COLO829 (cell line): ENCODE data around the gene PWWP2B.

ENCODE experiments used
- DNase-seq: peaks from one replicate; pipeline ENCODE4 v3.0.0; 2012; ENCODE audit warnings: low spot score

The PWWP2B gene

DNA sequence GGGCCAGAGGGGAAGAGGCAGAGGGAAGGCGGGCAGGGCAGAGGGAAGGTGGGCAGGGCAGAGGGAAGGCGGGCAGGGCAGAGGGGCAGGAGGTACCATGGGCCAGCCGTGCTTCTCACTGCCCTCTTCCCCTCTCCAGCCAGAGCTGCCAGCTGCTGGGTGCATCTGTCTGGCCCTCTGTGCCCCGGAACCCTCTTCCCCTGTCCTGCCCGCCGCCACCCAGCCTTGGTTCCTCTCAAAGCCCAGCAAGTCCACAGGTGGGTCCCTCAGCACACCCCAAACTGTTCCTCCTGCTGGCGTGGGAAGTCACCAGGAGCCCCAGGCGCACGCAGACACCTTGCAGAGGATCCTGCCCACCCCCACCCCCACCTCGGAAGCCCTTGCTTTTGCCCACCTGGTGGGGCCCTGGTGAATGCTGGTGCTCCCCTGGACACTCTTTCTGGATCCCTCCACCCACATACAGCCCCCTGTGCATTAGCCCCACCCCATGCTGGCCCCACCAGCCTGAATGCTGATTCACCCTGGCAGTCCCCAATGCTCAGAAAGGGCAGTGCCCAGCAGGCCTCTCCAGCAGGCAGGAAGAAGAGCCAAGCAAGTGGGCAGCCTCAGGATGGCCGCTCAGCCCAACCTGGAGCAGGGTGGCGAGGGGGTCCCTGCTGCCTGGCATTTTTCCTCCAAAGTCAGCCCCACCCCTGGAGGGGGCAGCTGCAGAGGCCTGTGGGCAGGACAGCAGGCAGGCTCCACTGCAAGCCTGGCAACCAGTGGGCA is 1.9 kb upstream of the PWWP2B start:
- no peak for DNase-seq

DNA sequence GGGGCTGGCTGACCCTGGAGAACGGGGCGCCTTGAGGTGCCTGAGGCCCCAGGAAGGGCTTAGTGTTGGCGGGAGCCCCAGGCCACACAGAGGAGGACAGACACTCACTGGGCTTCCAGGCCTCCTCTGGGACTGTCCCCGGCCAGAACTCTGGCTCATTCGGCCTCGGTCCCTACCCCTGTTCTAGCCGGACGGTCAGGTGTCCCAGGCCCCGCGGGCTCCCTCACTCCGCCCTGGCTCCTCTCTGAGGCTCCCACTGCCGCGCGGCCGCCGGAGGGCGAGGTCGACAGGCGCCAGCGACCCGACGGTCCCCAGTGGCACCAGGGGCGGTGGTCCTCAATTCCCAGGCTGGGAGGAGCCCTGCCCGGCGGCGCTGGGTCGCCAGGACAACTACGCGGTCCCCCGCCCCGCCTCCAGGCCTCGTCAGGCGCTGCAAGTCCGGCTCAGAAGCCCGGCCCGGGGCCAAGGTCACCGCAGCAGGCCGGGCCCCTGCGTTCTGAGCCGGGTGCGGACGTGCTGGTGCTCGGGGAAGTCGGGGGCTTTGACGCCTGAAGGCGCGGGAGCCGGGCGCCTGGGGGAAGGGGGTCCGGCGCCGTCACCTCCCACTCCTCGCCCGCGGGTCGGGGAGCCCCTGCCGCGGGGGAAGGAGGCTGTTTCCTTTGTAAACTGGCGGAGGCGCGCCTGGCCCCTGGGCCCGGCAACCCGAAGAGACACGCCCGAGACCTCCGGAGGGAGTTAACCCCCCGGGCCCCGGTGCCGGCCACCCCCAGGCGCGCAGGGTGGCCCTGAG is 1.1 kb upstream of the PWWP2B start:
- no peak for DNase-seq

DNA sequence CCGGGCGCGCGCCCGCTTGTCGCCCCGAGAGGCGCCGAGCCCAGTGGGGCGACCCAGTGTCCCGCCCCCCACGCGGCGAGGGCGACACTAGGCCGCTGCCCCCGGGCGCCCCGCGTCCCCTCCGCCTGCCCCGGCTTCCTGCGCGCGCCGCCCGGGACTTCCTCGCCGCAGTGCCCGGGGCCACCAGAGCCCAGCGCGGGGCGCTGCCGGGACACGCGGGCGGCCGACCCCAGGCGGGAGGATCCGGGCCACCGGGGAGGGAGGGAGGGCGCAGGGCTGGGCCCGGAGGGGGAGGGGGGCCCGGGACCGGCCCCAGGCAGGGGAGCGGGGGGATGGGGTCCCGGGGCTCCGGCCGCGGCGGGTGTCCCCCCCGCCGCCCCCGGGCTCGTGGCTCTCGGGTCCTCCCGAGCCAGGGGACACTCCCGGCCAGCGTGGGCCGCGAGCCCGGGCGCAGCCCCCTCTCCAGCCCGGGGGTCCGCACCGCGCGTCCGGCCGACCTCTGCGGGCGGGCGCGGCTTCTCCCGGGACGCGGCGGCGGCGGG is 435 bp upstream of the PWWP2B start:
- no peak for DNase-seq

DNA sequence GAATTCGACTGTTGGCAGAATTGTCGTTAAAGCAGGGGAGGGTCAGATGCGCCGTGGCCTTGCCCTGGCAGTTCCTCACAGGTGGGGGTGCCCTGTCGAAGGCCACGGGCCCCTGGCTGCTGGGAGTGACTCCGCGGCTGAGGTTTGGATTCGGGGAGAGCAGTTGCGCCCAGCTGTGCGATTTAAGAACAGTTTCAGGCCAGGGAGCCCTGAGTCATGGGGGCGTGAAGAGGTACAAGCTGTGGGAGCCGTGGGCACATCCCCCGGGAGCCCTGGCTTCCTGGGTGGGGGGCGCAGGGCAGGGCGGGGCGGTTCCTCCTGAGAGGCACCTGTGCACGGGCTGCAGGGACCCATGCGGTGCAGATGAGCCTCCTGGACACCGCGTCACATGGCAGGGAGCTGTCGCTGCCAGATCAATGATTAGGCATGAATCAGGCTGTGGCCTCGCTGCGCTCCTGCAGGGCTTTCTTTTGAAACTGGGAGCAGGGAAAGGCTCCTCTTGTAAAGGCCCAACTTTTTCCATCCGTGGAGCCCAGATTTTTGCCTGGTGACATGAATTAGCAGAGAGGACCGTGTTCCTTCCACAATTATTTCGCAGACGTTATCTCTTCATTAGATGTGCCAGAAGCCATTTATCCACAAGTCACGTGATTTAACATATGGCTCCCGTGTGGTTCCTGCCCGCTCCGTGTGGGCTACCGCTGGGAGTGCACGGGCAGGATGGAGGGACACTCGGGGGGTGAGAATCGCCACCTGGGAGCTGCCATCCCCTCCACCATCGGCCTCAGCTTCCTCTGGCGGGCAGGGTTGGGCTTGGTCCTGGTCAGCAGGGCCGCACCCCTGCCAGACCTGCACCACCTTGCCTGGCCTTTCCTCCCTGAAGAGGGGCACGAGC is 918 bp downstream of the PWWP2B start:
- DNase-seq = no peak

DNA sequence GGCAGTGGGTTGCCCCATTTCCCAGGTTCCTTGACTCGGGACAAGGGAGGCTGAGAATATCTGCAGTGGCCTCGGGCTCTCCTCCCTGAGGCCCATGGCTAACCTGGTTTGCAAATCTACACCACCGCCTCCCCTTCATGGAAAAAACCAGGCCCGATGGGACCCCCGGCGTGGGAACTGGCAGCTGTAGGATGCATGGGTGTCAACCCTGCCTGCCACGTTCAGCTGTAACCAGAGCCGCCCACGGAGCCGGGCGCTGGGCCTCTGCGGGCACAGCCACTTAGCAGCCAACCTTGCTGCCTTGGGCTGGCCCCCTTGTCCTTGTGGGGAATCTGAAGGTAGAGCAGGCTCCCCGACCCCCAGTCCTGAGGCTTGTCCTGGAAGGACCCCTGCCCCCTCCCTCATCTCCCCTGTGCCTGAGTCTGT is 1.6 kb downstream of the PWWP2B start:
- no peak for DNase-seq

DNA sequence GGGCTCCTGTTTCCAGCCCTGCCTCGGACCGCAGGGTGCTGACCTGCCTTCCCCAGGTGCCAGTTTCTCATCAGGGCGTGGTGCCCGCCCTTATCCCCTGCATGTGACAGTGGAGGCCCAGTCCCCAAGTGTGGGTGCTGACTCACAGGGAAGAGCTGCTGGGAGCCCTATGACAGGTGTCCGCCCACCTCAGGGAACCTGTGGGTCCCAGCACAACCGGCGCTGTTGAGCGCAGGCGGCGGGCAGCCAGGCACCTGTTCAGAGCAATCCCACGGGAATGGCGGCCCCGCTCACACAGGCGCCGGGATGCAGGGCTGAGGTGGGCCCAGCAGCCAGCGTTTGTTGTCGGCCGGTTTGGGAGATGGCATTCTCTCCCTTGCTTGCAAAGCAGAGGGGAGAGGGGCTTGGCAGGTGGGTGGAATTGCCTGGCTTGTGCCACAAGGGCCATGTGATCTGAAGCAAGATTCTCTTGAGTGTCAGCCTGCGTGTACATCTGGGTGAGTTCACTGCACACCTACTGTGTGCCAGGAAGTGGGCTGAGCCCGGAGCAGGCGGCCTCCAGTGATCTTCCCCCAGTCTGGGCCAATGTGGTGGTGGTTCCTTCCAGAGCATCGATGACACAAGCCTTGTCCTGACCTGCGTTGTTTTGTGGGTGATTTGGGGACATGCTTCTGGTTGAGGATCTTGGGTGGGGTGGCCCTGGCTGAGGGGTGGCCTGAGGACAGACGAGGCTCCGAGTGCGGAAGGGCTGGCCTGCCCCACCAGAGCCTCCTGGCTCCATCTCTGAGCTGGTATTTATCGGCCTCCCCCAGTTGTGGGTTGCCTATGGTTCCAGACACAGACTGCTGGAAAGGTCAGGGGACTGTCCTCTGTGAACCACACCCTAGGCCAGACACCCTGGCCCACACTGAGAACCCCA is 2.4 kb downstream of the PWWP2B start:
- no peak for DNase-seq

GRCh38 chr10:132400041-132400546 is 3.1 kb downstream of the PWWP2B start:
- no peak for DNase-seq

DNA sequence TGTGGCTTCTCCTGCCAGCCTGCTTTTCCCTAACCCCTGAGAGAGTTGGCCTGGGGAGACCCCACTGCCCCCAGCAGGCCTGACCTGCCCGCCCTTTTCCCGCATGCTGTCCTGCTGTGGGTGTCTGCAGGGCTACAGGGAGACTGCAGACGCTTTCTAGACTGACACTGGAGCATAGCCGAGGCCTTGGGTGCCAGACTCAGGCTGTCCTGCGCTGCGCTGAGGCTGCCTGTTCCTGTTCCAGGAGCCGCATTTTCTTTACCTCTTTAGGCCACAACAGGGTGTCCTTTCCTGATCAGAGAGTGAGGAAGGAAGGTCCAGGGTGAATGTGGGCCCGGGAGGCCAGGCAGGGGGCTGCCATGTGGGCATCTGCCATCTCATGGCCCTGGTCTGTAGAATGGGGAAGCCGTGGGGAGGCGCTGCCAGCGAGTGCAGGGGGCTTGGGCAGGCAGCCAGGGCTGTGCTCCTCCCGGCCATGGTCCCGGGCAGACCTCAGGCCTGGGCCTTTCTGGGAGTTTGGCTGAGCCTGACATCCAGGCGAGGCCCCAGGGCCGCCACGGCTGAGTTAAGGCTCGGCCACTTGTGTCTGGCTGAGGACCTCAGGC is 3.6 kb downstream of the PWWP2B start:
- DNase-seq = no peak

DNA sequence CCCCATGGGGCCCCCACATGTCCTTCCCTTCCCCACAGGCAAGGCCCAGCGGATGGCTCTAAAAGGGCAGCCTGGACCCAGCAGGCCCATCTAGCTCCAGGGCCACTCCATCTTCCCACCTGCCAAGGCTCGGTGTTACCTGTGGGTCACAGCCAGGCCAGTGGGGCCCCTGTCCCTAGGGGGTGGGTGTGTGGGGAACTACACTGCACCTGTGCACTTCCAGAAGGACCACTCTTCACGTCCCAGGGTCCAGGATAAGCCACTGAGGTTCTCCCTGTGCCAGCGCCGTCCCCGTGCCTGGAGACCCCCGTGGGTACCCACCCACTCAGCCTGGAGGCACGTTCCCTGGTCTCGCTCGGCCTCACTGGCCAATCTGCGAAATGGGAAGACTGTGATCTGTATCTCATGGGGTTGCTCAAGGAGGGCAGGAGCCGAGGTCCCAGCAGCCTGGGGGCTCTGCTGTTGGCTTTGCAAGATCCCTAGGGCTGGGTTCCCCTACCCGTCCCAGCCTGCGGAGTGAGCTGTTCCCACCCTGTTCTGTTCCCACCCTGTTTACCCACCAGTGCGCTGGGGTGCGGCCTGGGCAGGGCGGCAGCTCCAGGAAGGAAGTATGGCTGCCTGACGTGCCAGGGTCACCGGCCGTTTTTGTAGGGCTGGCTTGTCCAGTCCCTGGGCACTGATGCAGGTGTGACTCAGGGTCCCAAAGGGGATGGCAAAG is 4.6 kb downstream of the PWWP2B start:
- DNase-seq = no peak

DNA sequence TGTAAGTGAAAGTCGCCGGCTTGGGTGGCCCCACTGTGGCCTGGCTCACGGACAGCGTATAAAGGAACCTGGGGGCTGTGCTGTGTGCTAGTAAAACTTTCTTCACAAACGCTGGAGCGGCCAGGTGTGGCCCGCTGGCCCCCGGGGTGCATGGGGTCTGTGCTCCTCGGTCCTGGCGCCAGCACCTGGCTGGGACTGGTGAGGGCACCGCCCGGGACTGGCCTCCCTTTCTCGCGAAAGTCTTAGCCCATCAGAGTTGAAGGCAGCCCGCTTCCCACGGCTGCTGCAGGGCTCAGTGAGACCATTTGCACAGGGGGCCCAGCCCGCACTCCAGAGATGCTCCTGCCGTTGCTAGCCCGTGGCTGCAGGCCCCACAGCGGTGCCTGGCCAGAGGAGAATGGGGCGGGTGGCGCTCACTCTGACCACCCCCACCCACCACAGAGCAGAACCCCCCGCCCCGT is 5.8 kb downstream of the PWWP2B start:
- DNase-seq = no peak

- DNase-seq = no peak
These were observed 6.6 kb downstream of the PWWP2B start for GRCh38 chr10:132403511-132404168.

DNA sequence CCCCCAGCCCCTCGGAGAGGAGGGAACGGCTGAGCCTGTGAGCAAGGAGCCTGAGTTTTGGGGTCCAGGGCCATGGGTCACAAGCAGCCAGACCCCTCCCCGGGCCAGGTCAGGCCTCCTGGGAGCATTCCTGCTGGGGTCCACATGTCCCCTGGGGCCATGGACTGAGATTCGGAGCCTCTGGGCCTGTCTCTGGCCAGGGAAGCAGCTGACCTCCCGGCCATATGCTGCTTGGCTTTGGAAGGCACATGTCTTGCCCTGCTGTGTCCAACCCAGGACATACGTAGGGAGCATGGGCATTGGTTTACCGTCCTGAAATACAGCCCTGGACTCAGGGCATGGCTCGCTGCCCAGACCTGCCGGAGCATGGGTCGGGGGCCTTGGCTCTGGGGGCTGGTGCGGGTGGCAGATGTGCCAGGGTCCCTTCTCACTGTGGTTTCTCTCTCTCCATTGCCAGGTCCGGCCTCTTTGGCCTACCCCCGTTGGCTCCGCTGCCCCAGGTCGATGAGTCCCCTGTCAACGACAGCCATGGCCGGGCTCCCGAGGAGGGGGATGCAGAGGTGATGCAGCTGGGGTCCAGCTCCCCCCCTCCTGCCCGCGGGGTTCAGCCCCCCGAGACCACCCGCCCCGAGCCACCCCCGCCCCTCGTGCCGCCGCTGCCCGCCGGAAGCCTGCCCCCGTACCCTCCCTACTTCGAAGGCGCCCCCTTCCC is 7.3 kb downstream of the PWWP2B start:
- DNase-seq = no peak

- DNase-seq = no peak
These were observed 8.0 kb downstream of the PWWP2B start for GRCh38 chr10:132404911-132405462.

GRCh38 chr10:132405463-132405991 is 8.5 kb downstream of the PWWP2B start:
- DNase-seq = no peak

DNA sequence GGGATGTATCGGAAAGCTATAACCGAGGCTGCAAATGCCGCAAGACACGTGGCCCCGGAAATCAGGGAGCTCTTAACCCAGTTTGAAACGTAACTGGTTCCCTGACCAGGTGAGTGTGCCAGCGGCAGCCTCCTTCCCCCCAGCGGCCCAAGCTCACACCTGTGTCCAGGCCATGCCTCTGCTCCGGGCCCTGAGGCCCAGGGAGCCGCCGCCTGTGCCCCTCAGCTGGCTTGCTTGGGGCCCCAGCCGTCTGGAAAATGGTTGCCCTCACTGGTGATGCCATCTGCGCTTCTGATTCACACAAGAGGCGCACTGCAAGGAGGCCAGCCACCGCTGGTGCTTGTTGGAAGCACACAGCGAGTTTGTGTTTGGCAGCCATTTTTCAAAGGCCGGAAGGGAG is 9.2 kb downstream of the PWWP2B start:
- DNase-seq = no peak

GRCh38 chr10:132406750-132407149 is 9.8 kb downstream of the PWWP2B start:
- DNase-seq = no peak

GRCh38 chr10:132407243-132407746 is 10.3 kb downstream of the PWWP2B start:
- no peak for DNase-seq

DNA sequence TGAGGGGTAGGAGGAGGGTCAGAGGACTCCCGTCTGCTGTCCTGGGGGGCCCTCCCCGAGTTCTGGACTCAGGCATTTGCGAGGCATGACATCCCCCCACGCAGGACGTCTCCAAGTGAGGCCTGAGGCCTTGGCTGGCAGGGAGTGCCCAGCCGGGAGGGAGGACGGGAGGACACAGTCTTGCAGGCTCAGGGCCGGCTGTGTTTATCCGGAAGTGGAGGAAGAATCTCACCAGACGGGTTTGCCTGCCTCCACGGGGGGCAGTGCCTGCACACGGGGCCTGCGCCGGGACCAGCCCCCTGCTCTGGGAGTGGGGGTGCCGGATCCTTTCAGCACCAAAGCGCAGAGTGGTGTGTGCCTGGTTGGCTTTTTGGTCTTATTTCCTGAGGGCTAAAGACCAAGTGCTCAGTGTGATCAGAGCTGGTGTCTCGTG is 10.9 kb downstream of the PWWP2B start:
- no peak for DNase-seq
